Thyroid gland (tissue), 4 donors: Measurements from ENCODE around the gene IMMP1L.

Experiments used
- POLR2A ChIP-seq, 2 donors: fragments of 450-650 bp; IDR thresholded peaks; one replicate each; pipeline ENCODE4 v1.6.1; 2017; ENCODE audit warnings: antibody characterized with exemption in 2 of 2, mild to moderate bottlenecking in 2 of 2, moderate library complexity in 1 of 2
- TF ChIP-seq, protein P1 (sequence below), 6 experiments: fragments of 200-600 bp in 3 of 6; fragments of 450-650 bp in 3 of 6; sonication (generic) in 3 of 6; IDR thresholded peaks; one replicate each; pipeline ENCODE4 v1.5.1; 2016 to 2019; ENCODE audit warnings: antibody characterized with exemption in 6 of 6, mild to moderate bottlenecking in 2 of 6, inconsistent platforms in 1 of 6, moderate library complexity in 1 of 6

DNA sequence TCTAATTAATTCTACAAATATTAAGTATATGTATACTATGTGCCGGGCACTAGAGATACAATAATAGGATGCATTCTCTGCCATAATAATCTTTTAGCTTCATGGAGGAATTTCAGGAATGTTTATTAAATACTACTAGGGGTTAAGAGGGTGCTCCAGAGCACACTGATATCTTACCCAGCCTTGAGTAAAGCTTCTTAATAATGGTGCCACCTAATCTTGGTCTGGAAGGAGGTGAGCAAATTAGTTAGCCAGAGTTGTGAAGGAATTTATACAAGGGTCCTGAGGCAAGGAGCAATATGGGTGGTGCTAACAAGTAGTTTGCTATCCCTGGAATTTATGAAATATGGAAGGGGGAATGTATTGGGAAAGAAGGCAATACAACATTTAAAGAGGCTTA lies 21.9 kb upstream of the IMMP1L start:
- TF ChIP-seq, protein P1, sequence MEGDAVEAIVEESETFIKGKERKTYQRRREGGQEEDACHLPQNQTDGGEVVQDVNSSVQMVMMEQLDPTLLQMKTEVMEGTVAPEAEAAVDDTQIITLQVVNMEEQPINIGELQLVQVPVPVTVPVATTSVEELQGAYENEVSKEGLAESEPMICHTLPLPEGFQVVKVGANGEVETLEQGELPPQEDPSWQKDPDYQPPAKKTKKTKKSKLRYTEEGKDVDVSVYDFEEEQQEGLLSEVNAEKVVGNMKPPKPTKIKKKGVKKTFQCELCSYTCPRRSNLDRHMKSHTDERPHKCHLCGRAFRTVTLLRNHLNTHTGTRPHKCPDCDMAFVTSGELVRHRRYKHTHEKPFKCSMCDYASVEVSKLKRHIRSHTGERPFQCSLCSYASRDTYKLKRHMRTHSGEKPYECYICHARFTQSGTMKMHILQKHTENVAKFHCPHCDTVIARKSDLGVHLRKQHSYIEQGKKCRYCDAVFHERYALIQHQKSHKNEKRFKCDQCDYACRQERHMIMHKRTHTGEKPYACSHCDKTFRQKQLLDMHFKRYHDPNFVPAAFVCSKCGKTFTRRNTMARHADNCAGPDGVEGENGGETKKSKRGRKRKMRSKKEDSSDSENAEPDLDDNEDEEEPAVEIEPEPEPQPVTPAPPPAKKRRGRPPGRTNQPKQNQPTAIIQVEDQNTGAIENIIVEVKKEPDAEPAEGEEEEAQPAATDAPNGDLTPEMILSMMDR (IDR thresholded peaks at IDR 0.05) = no peak
- no peak for TF ChIP-seq POLR2A (IDR thresholded peaks at IDR 0.05)
